Activated CD4-positive, CD25-positive, alpha-beta regulatory T cell (primary cell): Measurements from ENCODE around the gene ATG7.
"Not testable (repeated sequence)": the region's sequence is repeated elsewhere in the genome, so short reads cannot be mapped to it uniquely, and the experiment has no call there.

Experiments
- DNase-seq, 4 experiments: peaks; one replicate each; lab custom pipeline; 2025; lab: John Stamatoyannopoulos, UW

The ATG7 gene

GRCh38 chr3:11591391-11592282 lies 319.4 kb downstream of the ATG7 start:
- DNase-seq = no peak

- DNase-seq = no peak
Measured at GRCh38 chr3:11592445-11593298, 320.5 kb downstream of the ATG7 start.

GRCh38 chr3:11593318-11594034 lies 321.3 kb downstream of the ATG7 start:
- DNase-seq = no peak

GRCh38 chr3:11595024-11595423 lies 322.8 kb downstream of the ATG7 start:
- DNase-seq = not testable (repeated sequence)

GRCh38 chr3:11596387-11596786 lies 324.2 kb downstream of the ATG7 start:
- DNase-seq = no peak

GRCh38 chr3:11600501-11601282 lies 328.5 kb downstream of the ATG7 start:
- DNase-seq = no peak

GRCh38 chr3:11601446-11602238 lies 329.4 kb downstream of the ATG7 start:
- DNase-seq = no peak

- DNase-seq = no peak
Measured at GRCh38 chr3:11602239-11602840, 330.1 kb downstream of the ATG7 start.

GRCh38 chr3:11602886-11603527 lies 330.8 kb downstream of the ATG7 start:
- no peak for DNase-seq

- DNase-seq = no peak
Measured at GRCh38 chr3:11603628-11604027, 331.4 kb downstream of the ATG7 start.

- DNase-seq = no peak
Measured at GRCh38 chr3:11604139-11604892, 332.1 kb downstream of the ATG7 start.

GRCh38 chr3:11605398-11605797 lies 333.2 kb downstream of the ATG7 start:
- no peak for DNase-seq

GRCh38 chr3:11606090-11606784 lies 334.0 kb downstream of the ATG7 start:
- no peak for DNase-seq

GRCh38 chr3:11606865-11607440 lies 334.8 kb downstream of the ATG7 start:
- no peak for DNase-seq
